HG03095 (cell line): ENCODE data around the gene AMPD3.

Experiments
- ATAC-seq: cut with Tn5 transposase; IDR thresholded peaks from one replicate; pipeline ENCODE4 v1.9.1; 2021; ENCODE audit warnings: moderate library complexity; ENCODE audit not compliant: unreplicated experiment

The AMPD3 gene

GRCh38 chr11:10459029-10459970 lies 4.2 kb downstream of the AMPD3 start:
- ATAC-seq, result peak; percentile 36

- no peak for ATAC-seq
Observed at GRCh38 chr11:10460611-10461275, 5.7 kb downstream of the AMPD3 start.

- ATAC-seq, result no peak
Observed at GRCh38 chr11:10461276-10461790, 6.3 kb downstream of the AMPD3 start.

GRCh38 chr11:10462746-10463300 lies 7.8 kb downstream of the AMPD3 start:
- no peak for ATAC-seq

- no peak for ATAC-seq
Observed at GRCh38 chr11:10473371-10473770, 18.3 kb downstream of the AMPD3 start.

GRCh38 chr11:10474551-10474950 lies 19.5 kb downstream of the AMPD3 start:
- ATAC-seq, result no peak

GRCh38 chr11:10476342-10476741 lies 21.3 kb downstream of the AMPD3 start:
- no peak for ATAC-seq

- no peak for ATAC-seq
Observed at GRCh38 chr11:10476927-10477689, 22.0 kb downstream of the AMPD3 start.

GRCh38 chr11:10477690-10478046 lies 22.6 kb downstream of the AMPD3 start:
- ATAC-seq, result no peak

GRCh38 chr11:10478066-10478465 lies 23.0 kb downstream of the AMPD3 start:
- ATAC-seq, result no peak

- ATAC-seq, result no peak
Observed at GRCh38 chr11:10478574-10479550, 23.8 kb downstream of the AMPD3 start.

GRCh38 chr11:10480026-10480425 lies 25.0 kb downstream of the AMPD3 start:
- ATAC-seq, result no peak

- ATAC-seq, result no peak
Observed at GRCh38 chr11:10480760-10481159, 25.7 kb downstream of the AMPD3 start.

GRCh38 chr11:10481560-10482349 lies 26.7 kb downstream of the AMPD3 start:
- ATAC-seq, result no peak

GRCh38 chr11:10483174-10483573 lies 28.1 kb downstream of the AMPD3 start:
- no peak for ATAC-seq

GRCh38 chr11:10483584-10483983 lies 28.5 kb downstream of the AMPD3 start:
- ATAC-seq, result no peak

GRCh38 chr11:10484461-10485180 lies 29.6 kb downstream of the AMPD3 start:
- no peak for ATAC-seq

- ATAC-seq, result no peak
Observed at GRCh38 chr11:10485646-10486045, 30.6 kb downstream of the AMPD3 start.
